Measurements from ENCODE around the gene ADAM15.

ADAM15 gene

GRCh38 chr1:155029513-155030242 is 21.4 kb upstream of the ADAM15 start:
- DNase-seq (ENCODE audit: low read depth in 1 of 2, low spot score in 1 of 2), result no peak

GRCh38 chr1:155030243-155030795 is 20.8 kb upstream of the ADAM15 start:
- DNase-seq (ENCODE audit: low read depth in 1 of 2, low spot score in 1 of 2), result no peak

- DNase-seq (ENCODE audit: low read depth in 1 of 2, low spot score in 1 of 2), result no peak
These were observed 20.2 kb upstream of the ADAM15 start for GRCh38 chr1:155030899-155031298.

DNA sequence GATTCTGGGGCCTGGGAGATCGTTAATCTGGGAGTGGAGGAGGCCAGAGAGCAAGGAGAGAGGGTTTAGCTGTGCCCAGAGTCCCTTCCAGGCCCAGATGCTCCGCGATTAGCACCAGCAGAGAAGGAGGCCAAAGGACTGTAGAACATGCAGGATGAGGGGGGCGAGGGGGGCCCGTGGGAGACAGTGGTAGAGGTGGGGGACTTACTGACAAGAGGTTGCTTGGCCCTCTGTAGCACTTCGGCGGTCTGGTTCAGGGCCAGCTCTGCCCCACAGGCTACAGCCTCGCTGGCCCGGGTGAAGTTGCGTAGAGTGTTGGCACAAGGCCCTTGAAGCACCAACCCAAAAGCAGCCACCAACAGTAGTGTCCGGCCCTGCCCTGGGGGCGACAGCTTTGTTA is 18.2 kb upstream of the ADAM15 start:
- no peak for DNase-seq (ENCODE audit: low read depth in 1 of 2, low spot score in 1 of 2)

- DNase-seq (ENCODE audit: low read depth in 1 of 2, low spot score in 1 of 2), result no peak
These were observed 17.6 kb upstream of the ADAM15 start, which contains the start of the genes DCST1 and DCST2 for GRCh38 chr1:155033524-155033923. DCST1 (plus strand) TSS chr1:155033824; CDS start chr1:155034037, 213 bp downstream. DCST2 (minus strand) TSS chr1:155033781; CDS start chr1:155033701, 80 bp downstream.

GRCh38 chr1:155034318-155035208 is 16.6 kb upstream of the ADAM15 start:
- no peak for DNase-seq (ENCODE audit: low read depth in 1 of 2, low spot score in 1 of 2)

DNA sequence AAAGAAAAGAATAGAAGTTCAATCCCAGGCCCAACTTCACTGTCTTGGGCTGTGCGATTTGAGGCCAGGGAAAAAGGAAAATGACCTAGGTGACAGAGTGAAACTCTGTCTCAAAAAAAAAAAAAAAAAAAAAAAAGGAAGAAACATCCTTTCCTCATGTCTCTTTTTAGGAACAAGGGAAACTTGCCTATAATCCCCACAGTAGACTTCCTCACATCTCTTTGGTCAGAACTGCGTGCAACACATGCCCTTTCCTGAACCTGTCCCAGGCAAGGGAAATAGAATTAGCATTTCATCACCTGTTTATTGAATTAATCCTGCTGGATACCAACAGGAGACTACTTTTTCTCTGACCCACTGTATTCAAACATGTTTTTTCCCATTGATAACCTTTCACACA is 15.2 kb upstream of the ADAM15 start:
- no peak for DNase-seq (ENCODE audit: low read depth in 1 of 2, low spot score in 1 of 2)

- DNase-seq (ENCODE audit: low read depth in 1 of 2, low spot score in 1 of 2), result no peak
These were observed 14.1 kb upstream of the ADAM15 start for GRCh38 chr1:155037043-155037442.

GRCh38 chr1:155037851-155038441 is 13.2 kb upstream of the ADAM15 start:
- DNase-seq (ENCODE audit: low read depth in 1 of 2, low spot score in 1 of 2), result no peak

- DNase-seq (ENCODE audit: low read depth in 1 of 2, low spot score in 1 of 2), result no peak
These were observed 12.4 kb upstream of the ADAM15 start for GRCh38 chr1:155038602-155039307.

- no peak for DNase-seq (ENCODE audit: low read depth in 1 of 2, low spot score in 1 of 2)
These were observed 11.8 kb upstream of the ADAM15 start for GRCh38 chr1:155039308-155039669.

GRCh38 chr1:155040358-155041093 is 10.6 kb upstream of the ADAM15 start:
- DNase-seq (ENCODE audit: low read depth in 1 of 2, low spot score in 1 of 2), result no peak

DNA sequence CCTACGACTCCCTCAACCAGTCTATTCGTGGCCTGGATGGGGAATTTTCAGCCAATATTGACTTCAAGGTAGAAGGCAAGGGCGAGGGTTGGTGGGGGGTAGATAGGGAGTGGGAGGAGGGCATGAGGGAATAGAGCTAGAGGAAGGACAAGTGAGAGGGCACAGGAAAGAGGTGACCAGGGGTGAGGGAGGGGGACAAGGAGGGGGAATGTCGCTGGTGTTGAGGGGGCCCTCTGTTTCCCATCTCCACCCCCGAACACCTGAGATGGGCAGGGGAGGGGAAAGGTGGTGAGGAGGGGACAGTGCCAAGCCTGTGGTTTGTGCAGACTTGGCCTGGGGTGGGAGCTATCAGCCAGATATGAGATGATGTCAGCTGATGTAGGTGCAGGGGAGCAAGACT is 8.3 kb upstream of the ADAM15 start:
- DNase-seq (ENCODE audit: low read depth in 1 of 2, low spot score in 1 of 2), result no peak

- no peak for DNase-seq (ENCODE audit: low read depth in 1 of 2, low spot score in 1 of 2)
These were observed 7.8 kb upstream of the ADAM15 start for GRCh38 chr1:155043301-155043702.

- DNase-seq (ENCODE audit: low read depth in 1 of 2, low spot score in 1 of 2), result no peak
These were observed 7.3 kb upstream of the ADAM15 start for GRCh38 chr1:155043793-155044192.

DNA sequence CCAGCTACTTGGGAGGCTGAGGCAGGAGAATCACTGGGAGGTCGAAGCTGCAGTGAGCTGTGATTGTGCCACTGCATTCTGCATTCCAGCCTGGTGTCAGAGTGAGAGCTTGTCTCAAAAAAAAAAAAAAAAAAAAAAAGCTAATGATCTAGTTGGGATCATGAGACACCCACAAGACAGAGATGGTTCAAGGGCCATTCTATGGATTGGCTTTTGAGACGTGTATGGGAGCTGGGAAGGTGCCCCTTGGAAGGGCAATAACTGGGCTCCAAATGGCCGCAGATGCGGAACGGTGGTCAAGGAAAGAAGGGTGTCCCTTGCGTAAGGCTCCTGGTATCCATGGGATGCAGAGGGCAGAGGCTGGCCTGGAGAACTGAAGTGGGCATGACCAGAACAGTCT is 6.8 kb upstream of the ADAM15 start:
- DNase-seq (ENCODE audit: low read depth in 1 of 2, low spot score in 1 of 2), result no peak

- no peak for DNase-seq (ENCODE audit: low read depth in 1 of 2, low spot score in 1 of 2)
These were observed 6.1 kb upstream of the ADAM15 start for GRCh38 chr1:155044812-155045657.

GRCh38 chr1:155048449-155049334 is 2.4 kb upstream of the ADAM15 start:
- no peak for DNase-seq (ENCODE audit: low read depth in 1 of 2, low spot score in 1 of 2)
